ENCODE data around the gene TRIM24.

Gene TRIM24

DNA sequence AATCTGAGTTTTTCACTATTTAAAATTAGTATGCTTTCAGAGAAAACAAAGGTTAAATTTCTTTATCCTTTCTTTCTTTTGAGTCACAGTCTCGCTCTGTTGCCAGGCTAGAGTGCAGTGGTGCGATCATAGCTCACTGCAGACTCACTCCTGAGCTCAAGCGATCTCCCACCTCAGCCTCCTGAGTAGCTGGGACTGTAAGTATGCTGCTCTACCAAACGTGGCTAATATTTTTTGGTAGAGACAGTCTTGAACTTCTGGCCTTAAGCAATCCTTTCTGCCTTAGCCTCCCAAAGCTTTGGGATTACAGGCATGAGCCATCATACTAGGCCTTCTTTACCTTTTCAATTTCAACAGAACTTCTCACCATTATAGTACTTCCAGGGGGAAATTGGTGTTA is 113.7 kb downstream of the TRIM24 start:
- TF ChIP-seq, protein P1, sequence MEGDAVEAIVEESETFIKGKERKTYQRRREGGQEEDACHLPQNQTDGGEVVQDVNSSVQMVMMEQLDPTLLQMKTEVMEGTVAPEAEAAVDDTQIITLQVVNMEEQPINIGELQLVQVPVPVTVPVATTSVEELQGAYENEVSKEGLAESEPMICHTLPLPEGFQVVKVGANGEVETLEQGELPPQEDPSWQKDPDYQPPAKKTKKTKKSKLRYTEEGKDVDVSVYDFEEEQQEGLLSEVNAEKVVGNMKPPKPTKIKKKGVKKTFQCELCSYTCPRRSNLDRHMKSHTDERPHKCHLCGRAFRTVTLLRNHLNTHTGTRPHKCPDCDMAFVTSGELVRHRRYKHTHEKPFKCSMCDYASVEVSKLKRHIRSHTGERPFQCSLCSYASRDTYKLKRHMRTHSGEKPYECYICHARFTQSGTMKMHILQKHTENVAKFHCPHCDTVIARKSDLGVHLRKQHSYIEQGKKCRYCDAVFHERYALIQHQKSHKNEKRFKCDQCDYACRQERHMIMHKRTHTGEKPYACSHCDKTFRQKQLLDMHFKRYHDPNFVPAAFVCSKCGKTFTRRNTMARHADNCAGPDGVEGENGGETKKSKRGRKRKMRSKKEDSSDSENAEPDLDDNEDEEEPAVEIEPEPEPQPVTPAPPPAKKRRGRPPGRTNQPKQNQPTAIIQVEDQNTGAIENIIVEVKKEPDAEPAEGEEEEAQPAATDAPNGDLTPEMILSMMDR (IDR thresholded peaks at IDR 0.05; ENCODE audit: low read depth, low read length): no peak
- no peak for DNase-seq (ENCODE audit: extremely low read depth, low read depth)

DNA sequence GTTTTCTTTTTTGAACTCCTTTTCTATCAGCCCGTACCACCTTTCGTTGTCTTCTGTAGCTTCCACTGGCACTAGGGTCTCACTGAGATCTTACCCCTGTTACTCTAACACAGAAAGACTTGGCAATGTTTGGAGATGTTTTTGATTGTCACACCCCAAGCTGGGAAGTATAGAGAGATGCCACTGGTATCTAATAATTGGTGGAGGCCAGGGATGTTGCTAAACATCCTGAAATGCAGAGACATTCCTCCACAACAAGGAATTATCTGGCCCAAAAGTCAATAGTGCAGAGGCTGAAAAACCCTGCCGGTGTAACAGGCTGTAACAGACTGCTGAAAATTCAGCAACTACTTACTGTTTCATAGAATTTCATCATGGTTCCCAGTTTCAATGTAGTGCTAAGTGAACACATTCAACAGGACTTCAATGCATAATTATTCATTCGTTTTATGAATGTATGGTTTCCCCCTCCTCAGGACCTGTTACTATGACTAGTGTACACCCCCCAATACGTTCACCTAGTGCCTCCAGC is 115.9 kb downstream of the TRIM24 start:
- no peak for DNase-seq (ENCODE audit: extremely low read depth, low read depth)

DNA sequence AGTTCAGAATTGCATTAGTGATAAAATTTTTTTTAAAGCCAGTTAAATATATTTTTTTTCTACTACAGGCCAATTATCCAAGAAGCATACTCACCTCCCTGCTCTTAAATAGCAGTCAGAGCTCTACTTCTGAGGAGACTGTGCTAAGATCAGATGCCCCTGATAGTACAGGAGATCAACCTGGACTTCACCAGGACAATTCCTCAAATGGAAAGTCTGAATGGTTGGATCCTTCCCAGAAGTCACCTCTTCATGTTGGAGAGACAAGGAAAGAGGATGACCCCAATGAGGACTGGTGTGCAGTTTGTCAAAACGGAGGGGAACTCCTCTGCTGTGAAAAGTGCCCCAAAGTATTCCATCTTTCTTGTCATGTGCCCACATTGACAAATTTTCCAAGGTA is 119.1 kb downstream of the TRIM24 start:
- TF ChIP-seq, protein P1 (IDR thresholded peaks at IDR 0.05; ENCODE audit: low read depth, low read length): no peak
- no peak for DNase-seq (ENCODE audit: extremely low read depth, low read depth)

More for the DNA sequence above, 115.9 kb downstream of the TRIM24 start:
- TF ChIP-seq, protein P1 (IDR thresholded peaks at IDR 0.05; ENCODE audit: low read depth, low read length): no peak

DNA sequence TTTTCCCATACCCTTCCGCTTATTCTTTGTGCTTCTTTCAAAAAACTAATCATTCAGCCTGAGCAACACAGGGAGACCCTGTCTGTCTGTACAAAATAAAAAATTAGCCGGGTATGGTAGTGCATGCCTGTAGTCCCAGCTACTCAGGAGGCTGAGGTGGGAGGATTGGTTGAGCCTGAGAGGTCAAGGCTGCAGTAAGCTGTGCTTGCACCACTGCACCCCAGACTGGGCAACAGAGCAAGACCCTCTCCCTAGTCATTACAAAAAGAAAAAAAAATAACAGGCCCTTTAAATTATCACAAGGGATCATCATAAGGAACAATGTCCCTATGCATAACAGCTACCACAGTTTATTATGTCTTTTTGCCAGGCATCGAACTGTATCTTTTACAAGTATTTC is 119.6 kb downstream of the TRIM24 start:
- TF ChIP-seq, protein P1 (IDR thresholded peaks at IDR 0.05; ENCODE audit: low read depth, low read length): no peak
- no peak for DNase-seq (ENCODE audit: extremely low read depth, low read depth)

DNA sequence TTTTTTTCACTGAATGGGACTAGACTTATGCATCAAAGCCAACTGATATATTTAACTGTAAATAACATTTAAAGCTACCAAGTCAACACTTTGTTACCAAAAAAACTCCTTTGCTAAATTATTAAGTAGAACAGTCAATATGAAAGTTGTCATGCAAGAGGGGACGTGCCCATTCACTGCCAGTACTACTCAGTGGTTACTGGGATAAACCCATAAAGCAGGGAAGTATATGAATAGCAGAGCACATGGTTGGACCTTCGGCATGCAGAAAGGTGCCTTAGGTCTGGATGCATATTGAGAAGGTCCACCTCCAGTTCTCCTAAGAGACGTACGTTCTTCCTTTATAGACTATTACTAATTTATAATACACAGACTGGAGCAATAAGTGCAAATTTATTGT is 121.0 kb downstream of the TRIM24 start:
- TF ChIP-seq, protein P1 (IDR thresholded peaks at IDR 0.05; ENCODE audit: low read depth, low read length): no peak
- no peak for DNase-seq (ENCODE audit: extremely low read depth, low read depth)

DNA sequence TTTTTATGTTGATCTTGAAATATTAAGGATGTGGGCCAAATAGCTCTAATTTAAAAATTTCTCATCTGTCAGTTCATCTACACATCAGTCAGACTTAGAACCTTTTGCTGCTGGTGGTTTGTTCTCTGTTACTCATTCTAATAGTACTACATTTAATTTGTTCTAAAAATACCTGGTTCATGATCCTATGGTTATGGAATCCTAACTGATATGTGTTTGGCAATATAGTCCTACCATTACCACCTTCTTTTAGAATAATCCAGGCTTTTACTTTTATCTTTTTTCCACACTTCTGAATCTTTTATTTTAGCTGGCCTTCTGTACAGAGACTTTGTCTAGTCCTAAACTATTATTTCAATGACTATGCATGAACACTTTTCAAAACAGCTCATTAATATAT is 124.2 kb downstream of the TRIM24 start:
- TF ChIP-seq, protein P1 (IDR thresholded peaks at IDR 0.05; ENCODE audit: low read depth, low read length): no peak
- DNase-seq (ENCODE audit: extremely low read depth, low read depth): no peak

DNA sequence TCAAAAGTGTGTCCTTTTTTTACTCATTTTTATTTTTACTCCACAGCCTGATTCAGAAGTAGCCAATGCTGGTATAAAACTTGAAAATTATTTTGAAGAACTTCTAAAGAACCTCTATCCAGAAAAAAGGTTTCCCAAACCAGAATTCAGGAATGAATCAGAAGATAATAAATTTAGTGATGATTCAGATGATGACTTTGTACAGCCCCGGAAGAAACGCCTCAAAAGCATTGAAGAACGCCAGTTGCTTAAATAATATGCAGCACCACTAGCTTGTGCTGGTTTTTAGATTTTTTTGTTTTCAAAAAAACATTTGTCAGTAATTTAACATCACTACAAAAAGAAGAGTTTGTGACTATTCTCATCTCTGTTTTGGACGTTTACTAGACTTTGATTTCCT is 124.6 kb downstream of the TRIM24 start:
- no peak for DNase-seq (ENCODE audit: extremely low read depth, low read depth)
- TF ChIP-seq, protein P1 (IDR thresholded peaks at IDR 0.05; ENCODE audit: low read depth, low read length): no peak
